Testis (tissue), 3 donors: Measurements from ENCODE around the gene TFEB. TPM values are rescaled to one million over a fixed set of nuclear protein-coding genes. Genes with fewer than 3 reads are reported as not detected.

Experiments used
- DNase-seq: peaks from one replicate; pipeline ENCODE4 v3.0.0-alpha.2; 2019
- H3K27ac ChIP-seq, 2 donors: fragments of 200-600 bp; sonication (generic); one replicate each; pipeline ENCODE4 v1.5.1; 2019
- H3K27me3 ChIP-seq: fragments of 200-600 bp; sonication (generic); one replicate; pipeline ENCODE4 v1.5.1; 2019
- H3K36me3 ChIP-seq: fragments of 200-600 bp; sonication (generic); one replicate; pipeline ENCODE4 v1.5.1; 2017; ENCODE audit warnings: low read depth; ENCODE audit errors: missing control alignments
- H3K4me1 ChIP-seq: fragments of 200-600 bp; sonication (generic); one replicate; pipeline ENCODE4 v1.5.1; 2019
- H3K4me3 ChIP-seq, 2 donors: fragments of 200-600 bp; sonication (generic); one replicate each; pipeline ENCODE4 v1.5.1; 2017 to 2019
- H3K9me3 ChIP-seq: fragments of 200-600 bp; sonication (generic); one replicate; pipeline ENCODE4 v1.5.1; 2017
- CTCF ChIP-seq, 3 experiments: fragments of 450-650 bp in 2 of 3; fragments of 200-600 bp in 1 of 3; sonication (generic) in 1 of 3; IDR thresholded peaks; one replicate each; pipeline ENCODE4 v1.5.1; 2016 to 2019; ENCODE audit warnings: antibody characterized with exemption in 3 of 3, mild to moderate bottlenecking in 2 of 3, moderate library complexity in 1 of 3
- POLR2A ChIP-seq: fragments of 450-650 bp; IDR thresholded peaks from one replicate; pipeline ENCODE4 v1.6.1; 2017; ENCODE audit warnings: antibody characterized with exemption, mild to moderate bottlenecking, moderate library complexity
- WGBS, 2 donors: methylation state at CpG; one replicate each; pipeline ENCODE4 v1.1.5; 2018; 5-methylcytosine and 5-hydroxymethylcytosine counted together
- intact Hi-C: fragments of 100-400 bp; cut with DNase I; formaldehyde crosslinking; loops from one replicate; pipeline ENCODE4 v1.15.1; 2023; ENCODE audit warnings: low total_unique reads
- polyA plus RNA-seq: library from polyadenylated mRNA; stranded (reverse); fragments of 350-450 nt; fragmentation: Illumina TruSeq; extraction: RNeasy Lipid Tissue Mini Kit (QIAGEN cat#74804); gene quantifications from one replicate; pipeline ENCODE4 v1.2.3, GENCODE V29; 2014; ENCODE audit warnings: low read depth, low replicate concordance; ENCODE audit not compliant: insufficient read depth
- total RNA-seq, 2 donors: library from RNA; depleted of rRNA; stranded (reverse); fragments of >200 nt; gene quantifications; one replicate each; pipeline ENCODE4 v1.2.3, GENCODE V29; 2016

The TFEB gene
- total and polyA plus RNA-seq, 3 donors from 2014 or later, result 4.5 to 6.3 (median 5.2) TPM

GRCh38 chr6:41734666-41735426, 562 bp downstream of the TFEB start:
- intact Hi-C loops, result no loop called here
- Histone ChIP-seq H3K27me3 (no peaks in the 10 kb centered on the region), H3K4me3 (peak overlapping the region; percentile 69 to 75), H3K36me3 (no peaks in the 10 kb centered on the region), H3K9me3 (no peaks in the 10 kb centered on the region), H3K27ac (peak overlapping the region; percentile 65 to 90), H3K4me1 (peaks cover 12% of the 10 kb centered on the region)
- 0 to 4% methylated on average over 10 to 39 of the region's 76 CpGs for WGBS, 2 donors
- peak; percentile 76 for DNase-seq
- no peak for TF ChIP-seq CTCF (IDR thresholded peaks at IDR 0.05)
- TF ChIP-seq POLR2A, result no peak

- Histone ChIP-seq H3K36me3 (no peaks in the 10 kb centered on the region), H3K4me1 (peaks cover 12% of the 10 kb centered on the region), H3K4me3 (peak overlapping the region; percentile 69 to 75), H3K27ac (peak overlapping the region; percentile 56 to 90), H3K9me3 (no peaks in the 10 kb centered on the region), H3K27me3 (no peaks in the 10 kb centered on the region)
- WGBS, 2 donors, result 1% methylated on average over 68 of the region's 73 CpGs; no CpG with 5 or more reads in 1 of the 2 donors
- peak; percentile 58 for DNase-seq
- TF ChIP-seq CTCF (IDR thresholded peaks at IDR 0.05) (no peak), POLR2A (no peak)
- intact Hi-C loops, result no loop called here
Observed at GRCh38 chr6:41733707-41734665, 1.4 kb downstream of the TFEB start.

GRCh38 chr6:41733360-41733706, 2.1 kb downstream of the TFEB start:
- Histone ChIP-seq H3K27ac (no peak overlapping the region), H3K4me1 (peaks cover 12% of the 10 kb centered on the region), H3K36me3 (no peaks in the 10 kb centered on the region), H3K27me3 (no peaks in the 10 kb centered on the region), H3K4me3 (peak overlapping the region; percentile 69 to 75), H3K9me3 (no peaks in the 10 kb centered on the region)
- DNase-seq, result no peak
- no peak for TF ChIP-seq CTCF (IDR thresholded peaks at IDR 0.05)
- TF ChIP-seq POLR2A, result no peak
- intact Hi-C loops, result no loop called here
- WGBS, 2 donors, result 30 to 39% methylated on average over 8 to 11 of the region's 11 CpGs

GRCh38 chr6:41732591-41733359, 2.6 kb downstream of the TFEB start:
- DNase-seq, result no peak
- intact Hi-C loops, result no loop called here
- peaks cover 12% of the 10 kb centered on the region for H3K4me1 ChIP-seq

More at GRCh38 chr6:41732591-41733359, 2.6 kb downstream of the TFEB start:
- Histone ChIP-seq H3K36me3 (no peaks in the 10 kb centered on the region), H3K9me3 (no peaks in the 10 kb centered on the region), H3K27ac (no peak overlapping the region), H3K27me3 (no peaks in the 10 kb centered on the region), H3K4me3 (no peak overlapping the region)
- TF ChIP-seq POLR2A (no peak), CTCF (IDR thresholded peaks at IDR 0.05) (no peak)
- 62 to 72% methylated on average over 5 to 8 of the region's 8 CpGs for WGBS, 2 donors
